ENCODE measurements around the gene CEP112. TPM values are rescaled to one million over a fixed set of nuclear protein-coding genes. Genes with fewer than 3 reads are reported as not detected.

The CEP112 gene
- total and polyA plus RNA-seq, 2 of the 13 experiments (the other 11 are each of a cell fraction or from before 2014, with no cell fraction given): 1.2 to 3.4 TPM

- TF ChIP-seq HNRNPK (IDR thresholded peaks at IDR 0.05; ENCODE audit: low read depth, low read length, poor library complexity, severe bottlenecking): no peak
- TF ChIP-seq MYNN (CRISPR knock-in tag; IDR thresholded peaks at IDR 0.05; ENCODE audit: low read depth): no peak
- no peak for TF ChIP-seq CEBPB (IDR thresholded peaks at IDR 0.05; ENCODE audit: borderline replicate concordance, low read depth, low read length)
- no peak for TF ChIP-seq ZNF562 (CRISPR knock-in tag; IDR thresholded peaks at IDR 0.05; ENCODE audit: borderline replicate concordance)
- no peak for TF ChIP-seq FOXC1 (CRISPR knock-in tag; IDR thresholded peaks at IDR 0.05; ENCODE audit: borderline replicate concordance)
- TF ChIP-seq HDAC2 (CRISPR knock-in tag; IDR thresholded peaks at IDR 0.05): peak; percentile 50
- TF ChIP-seq KDM5A (IDR thresholded peaks at IDR 0.05; ENCODE audit: borderline replicate concordance, low read length): no peak
- TF ChIP-seq ZBTB38 (CRISPR knock-in tag; IDR thresholded peaks at IDR 0.05): no peak
- peak; percentile 86 for TF ChIP-seq FOSL2 (CRISPR knock-in tag; IDR thresholded peaks at IDR 0.05)
- no peak for TF ChIP-seq NFE2L1 (CRISPR knock-in tag; IDR thresholded peaks at IDR 0.05; ENCODE audit: borderline replicate concordance)
- no peak for TF ChIP-seq PTBP1 (IDR thresholded peaks at IDR 0.05; ENCODE audit: low read depth, low read length, poor library complexity, severe bottlenecking)
- no peak for TF ChIP-seq NFIB (CRISPR knock-in tag; IDR thresholded peaks at IDR 0.05; ENCODE audit: borderline replicate concordance)
- no peak for TF ChIP-seq CBX1 (IDR thresholded peaks at IDR 0.05; ENCODE audit: low read depth)
- no peak for TF ChIP-seq ZNF773 (CRISPR knock-in tag; IDR thresholded peaks at IDR 0.05; ENCODE audit: borderline replicate concordance)
- no peak for TF ChIP-seq MLLT10 (CRISPR knock-in tag; IDR thresholded peaks at IDR 0.05)
- peak; percentile 90 for TF ChIP-seq NCOA2 (CRISPR knock-in tag; IDR thresholded peaks at IDR 0.05)
- TF ChIP-seq FOXA1 (IDR thresholded peaks at IDR 0.05): peak; percentile 73; the same call in 1 of the 2 replicates
- TF ChIP-seq FOXA1 (CRISPR knock-in tag; IDR thresholded peaks at IDR 0.05): peak; percentile 86
- no peak for TF ChIP-seq NKX3-1 (CRISPR knock-in tag; IDR thresholded peaks at IDR 0.05)
- TF ChIP-seq, protein P1, sequence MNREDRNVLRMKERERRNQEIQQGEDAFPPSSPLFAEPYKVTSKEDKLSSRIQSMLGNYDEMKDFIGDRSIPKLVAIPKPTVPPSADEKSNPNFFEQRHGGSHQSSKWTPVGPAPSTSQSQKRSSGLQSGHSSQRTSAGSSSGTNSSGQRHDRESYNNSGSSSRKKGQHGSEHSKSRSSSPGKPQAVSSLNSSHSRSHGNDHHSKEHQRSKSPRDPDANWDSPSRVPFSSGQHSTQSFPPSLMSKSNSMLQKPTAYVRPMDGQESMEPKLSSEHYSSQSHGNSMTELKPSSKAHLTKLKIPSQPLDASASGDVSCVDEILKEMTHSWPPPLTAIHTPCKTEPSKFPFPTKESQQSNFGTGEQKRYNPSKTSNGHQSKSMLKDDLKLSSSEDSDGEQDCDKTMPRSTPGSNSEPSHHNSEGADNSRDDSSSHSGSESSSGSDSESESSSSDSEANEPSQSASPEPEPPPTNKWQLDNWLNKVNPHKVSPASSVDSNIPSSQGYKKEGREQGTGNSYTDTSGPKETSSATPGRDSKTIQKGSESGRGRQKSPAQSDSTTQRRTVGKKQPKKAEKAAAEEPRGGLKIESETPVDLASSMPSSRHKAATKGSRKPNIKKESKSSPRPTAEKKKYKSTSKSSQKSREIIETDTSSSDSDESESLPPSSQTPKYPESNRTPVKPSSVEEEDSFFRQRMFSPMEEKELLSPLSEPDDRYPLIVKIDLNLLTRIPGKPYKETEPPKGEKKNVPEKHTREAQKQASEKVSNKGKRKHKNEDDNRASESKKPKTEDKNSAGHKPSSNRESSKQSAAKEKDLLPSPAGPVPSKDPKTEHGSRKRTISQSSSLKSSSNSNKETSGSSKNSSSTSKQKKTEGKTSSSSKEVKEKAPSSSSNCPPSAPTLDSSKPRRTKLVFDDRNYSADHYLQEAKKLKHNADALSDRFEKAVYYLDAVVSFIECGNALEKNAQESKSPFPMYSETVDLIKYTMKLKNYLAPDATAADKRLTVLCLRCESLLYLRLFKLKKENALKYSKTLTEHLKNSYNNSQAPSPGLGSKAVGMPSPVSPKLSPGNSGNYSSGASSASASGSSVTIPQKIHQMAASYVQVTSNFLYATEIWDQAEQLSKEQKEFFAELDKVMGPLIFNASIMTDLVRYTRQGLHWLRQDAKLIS (CRISPR knock-in tag; IDR thresholded peaks at IDR 0.05): no peak
- TF ChIP-seq HMG20A (CRISPR knock-in tag; IDR thresholded peaks at IDR 0.05; ENCODE audit: borderline replicate concordance): peak; percentile 91; the same call in 1 of the 2 replicates
- no peak for TF ChIP-seq GABPB1 (CRISPR knock-in tag; IDR thresholded peaks at IDR 0.05)
- TF ChIP-seq, protein P2, sequence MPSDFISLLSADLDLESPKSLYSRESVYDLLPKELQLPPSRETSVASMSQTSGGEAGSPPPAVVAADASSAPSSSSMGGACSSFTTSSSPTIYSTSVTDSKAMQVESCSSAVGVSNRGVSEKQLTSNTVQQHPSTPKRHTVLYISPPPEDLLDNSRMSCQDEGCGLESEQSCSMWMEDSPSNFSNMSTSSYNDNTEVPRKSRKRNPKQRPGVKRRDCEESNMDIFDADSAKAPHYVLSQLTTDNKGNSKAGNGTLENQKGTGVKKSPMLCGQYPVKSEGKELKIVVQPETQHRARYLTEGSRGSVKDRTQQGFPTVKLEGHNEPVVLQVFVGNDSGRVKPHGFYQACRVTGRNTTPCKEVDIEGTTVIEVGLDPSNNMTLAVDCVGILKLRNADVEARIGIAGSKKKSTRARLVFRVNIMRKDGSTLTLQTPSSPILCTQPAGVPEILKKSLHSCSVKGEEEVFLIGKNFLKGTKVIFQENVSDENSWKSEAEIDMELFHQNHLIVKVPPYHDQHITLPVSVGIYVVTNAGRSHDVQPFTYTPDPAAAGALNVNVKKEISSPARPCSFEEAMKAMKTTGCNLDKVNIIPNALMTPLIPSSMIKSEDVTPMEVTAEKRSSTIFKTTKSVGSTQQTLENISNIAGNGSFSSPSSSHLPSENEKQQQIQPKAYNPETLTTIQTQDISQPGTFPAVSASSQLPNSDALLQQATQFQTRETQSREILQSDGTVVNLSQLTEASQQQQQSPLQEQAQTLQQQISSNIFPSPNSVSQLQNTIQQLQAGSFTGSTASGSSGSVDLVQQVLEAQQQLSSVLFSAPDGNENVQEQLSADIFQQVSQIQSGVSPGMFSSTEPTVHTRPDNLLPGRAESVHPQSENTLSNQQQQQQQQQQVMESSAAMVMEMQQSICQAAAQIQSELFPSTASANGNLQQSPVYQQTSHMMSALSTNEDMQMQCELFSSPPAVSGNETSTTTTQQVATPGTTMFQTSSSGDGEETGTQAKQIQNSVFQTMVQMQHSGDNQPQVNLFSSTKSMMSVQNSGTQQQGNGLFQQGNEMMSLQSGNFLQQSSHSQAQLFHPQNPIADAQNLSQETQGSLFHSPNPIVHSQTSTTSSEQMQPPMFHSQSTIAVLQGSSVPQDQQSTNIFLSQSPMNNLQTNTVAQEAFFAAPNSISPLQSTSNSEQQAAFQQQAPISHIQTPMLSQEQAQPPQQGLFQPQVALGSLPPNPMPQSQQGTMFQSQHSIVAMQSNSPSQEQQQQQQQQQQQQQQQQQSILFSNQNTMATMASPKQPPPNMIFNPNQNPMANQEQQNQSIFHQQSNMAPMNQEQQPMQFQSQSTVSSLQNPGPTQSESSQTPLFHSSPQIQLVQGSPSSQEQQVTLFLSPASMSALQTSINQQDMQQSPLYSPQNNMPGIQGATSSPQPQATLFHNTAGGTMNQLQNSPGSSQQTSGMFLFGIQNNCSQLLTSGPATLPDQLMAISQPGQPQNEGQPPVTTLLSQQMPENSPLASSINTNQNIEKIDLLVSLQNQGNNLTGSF (CRISPR knock-in tag; IDR thresholded peaks at IDR 0.05): no peak
- no peak for TF ChIP-seq ZNF569 (CRISPR knock-in tag; IDR thresholded peaks at IDR 0.05; ENCODE audit: borderline replicate concordance)
- peak; percentile 32; the same call in 1 of the 2 replicates for TF ChIP-seq GFI1 (CRISPR knock-in tag; IDR thresholded peaks at IDR 0.05; ENCODE audit: borderline replicate concordance)
These were observed 406.8 kb downstream of the CEP112 start (continued) for GRCh38 chr17:65785109-65785508.

Measured in HepG2 (cell line).